Epithelial cell of prostate (primary cell): ENCODE results near the gene EXPH5.

ENCODE experiments used
- DNase-seq: peaks from one replicate; pipeline ENCODE4 v3.0.0-alpha.2; 2011; ENCODE audit warnings: low read depth, low spot score
- H3K27ac ChIP-seq: fragments of 450-650 bp; 2 replicates; pipeline ENCODE4 v1.5.1; 2017; ENCODE audit warnings: mild to moderate bottlenecking

Gene EXPH5

DNA sequence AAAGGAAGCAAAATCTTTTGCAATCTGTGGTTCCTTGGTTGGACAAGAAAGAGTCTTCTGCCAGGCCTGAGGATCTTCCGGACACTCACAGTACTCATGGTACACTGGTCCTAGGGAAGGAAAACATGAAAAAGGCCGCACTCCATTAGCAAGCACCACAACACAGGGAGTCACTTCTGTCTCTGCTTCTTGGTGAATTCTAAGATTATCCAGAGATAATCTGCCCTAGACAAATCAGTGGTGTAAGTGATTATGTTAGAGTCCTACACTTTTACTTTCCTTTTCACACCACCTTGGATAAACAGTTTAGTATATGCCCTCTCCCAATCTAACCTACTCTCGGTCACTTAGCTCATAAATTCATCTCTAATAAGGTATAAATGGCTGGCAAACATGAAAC is 107.2 kb downstream of the EXPH5 start:
- DNase-seq, result no peak
- H3K27ac ChIP-seq, result no peak overlapping the region

DNA sequence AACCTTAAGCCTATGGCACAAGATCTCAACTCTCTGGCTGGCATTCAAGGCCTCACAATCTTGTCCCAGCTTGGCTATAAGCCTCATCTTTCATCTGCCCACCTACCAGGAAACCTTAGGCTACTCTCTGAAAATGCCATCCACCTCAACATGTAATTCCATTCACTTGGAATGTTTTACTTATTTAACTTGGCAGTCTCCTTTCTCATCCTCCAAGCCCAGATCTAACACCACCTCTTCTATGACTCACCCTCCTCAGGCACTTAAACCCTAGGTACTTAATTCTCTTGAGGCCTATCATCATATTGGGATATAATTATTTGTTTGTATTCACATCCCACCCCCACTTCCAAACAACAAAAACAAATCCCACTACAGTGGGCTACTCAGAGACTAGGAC is 110.4 kb downstream of the EXPH5 start:
- H3K27ac ChIP-seq, result no peak overlapping the region
- peak; percentile 8 for DNase-seq

DNA sequence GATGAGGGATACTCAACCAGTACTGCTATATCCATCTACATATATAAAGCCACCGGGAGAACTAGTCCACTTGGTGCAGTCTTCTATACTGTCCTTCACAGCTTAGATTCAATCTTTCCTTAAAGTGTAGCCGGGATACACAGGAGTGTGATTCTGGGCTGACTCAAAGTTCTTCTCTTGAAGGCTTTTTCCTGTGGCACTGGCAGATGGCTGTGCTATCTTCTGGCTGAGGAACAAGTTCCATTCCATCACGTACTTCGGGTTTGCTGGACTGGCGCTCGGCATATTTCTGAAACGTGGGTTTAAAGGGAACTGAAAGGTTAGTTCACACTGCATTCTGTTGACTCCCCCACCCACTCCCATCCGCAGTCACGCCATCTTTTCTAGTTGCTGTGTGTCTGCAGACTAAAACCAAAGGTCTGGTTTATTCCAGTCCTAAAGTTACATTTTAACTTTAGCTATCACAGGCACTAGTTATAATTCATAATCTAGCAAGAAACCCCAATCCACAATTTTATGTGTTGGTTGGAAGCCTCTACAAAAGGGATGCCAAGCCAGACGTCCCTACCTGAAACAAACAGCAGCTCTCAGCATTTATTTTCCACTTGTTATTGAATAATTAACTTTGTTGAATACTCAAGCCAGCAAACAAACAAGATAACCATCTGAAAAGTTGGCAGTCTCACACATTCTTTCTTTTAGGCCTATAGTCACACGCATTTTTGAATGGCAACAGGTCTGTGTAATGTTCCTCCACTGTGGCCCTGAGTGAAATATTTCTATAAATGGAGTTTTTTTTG is 118.7 kb downstream of the EXPH5 start:
- no peak for DNase-seq
- no peak overlapping the region for H3K27ac ChIP-seq

DNA sequence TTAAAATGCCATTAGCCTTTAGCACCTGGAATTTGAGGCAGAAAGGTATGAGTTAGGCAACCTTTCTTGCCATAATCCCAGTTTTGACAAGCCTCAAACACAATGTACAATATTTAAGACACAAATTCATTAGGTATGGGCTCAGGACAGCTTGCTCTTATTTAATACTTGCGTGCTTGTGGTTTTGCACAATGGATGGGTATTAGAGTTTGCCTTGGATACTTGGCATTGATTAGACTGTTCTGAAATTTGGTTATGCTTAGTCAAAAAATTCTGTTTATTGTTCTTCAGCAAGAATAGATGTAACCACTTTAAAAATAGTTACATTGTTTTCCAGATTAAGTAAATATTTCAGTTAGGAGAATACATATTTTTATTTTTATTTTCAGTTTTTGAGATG is 120.9 kb downstream of the EXPH5 start:
- no peak overlapping the region for H3K27ac ChIP-seq
- no peak for DNase-seq

DNA sequence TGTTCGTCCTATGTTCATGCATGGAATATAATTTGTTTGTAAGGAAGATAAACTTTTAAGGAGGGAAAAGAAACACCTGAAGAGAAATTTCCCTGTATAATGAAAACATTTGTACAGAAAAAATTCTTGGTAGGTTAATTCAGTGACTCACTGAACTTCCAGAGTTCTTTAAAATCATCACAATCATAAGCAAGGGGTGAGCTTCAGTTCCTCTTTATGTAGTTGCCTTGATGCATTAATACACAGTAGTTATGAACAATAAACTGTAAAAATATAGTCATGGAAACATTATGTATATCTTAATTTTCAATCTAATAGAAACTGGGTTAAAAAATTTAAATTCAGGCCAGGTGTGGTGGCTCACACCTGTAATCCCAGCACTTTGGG is 125.1 kb downstream of the EXPH5 start:
- no peak overlapping the region for H3K27ac ChIP-seq
- DNase-seq, result no peak

DNA sequence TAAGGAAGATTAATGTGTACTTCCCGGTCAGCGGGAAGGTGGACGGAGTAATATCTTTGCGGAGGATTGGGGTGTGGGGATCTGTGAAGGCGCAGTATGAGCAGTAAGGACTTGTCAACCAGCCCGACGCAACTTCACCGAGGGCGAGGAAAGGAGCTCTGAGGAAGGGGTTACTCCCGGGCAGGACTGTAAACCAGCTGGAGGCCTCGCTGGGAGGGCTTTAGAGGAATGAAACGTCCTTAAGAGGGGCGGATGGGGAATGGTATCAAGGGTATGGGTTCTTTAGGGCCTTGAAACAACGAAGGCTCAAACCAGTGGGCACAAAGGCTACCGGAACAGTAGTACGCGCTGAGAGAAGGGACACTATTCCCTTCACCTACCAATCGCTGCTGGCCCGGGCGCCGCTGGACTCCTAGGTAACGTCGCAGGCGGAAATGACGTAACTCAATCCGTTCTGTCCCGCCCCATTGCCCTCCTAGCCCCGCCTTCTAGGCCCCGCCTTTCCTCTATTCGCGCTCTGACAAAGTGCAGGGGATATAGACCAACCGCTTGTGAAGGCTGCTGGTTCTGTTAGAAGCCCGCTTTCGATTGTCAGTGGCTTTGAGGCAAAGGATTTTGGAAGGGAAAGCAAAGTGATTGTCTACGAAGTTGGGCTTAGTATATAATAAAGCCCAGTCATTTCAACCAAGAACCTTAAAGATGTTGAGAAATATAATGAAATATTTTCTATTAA is 126.3 kb downstream of the EXPH5 start, which contains the start of gene C11orf65:
C11orf65 (minus strand) TSS at position 439 of the 733 bp plus-strand sequence. CDS start 5,970 bp downstream, outside the sequence.
- H3K27ac ChIP-seq, result peak within 1 kb of the TSS; percentile 96
- peak; percentile 65 for DNase-seq

DNA sequence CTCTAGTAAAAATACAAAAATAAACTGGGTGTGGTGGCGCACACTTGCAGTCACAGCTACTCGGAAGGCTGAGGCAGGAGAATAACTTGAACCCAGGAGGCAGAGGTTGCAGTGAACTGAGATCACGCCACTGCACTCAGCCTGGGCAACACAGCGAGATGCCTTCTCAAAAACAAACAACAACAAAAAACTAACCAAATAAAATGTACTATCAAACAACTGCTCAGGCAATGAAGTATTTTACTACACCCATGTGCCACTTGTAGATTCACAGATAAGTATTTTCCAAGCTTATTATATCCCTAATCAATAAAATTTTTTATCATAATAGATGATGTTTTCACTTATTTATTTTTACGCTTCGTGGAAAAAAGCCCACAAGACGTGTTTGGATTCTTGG is 127.2 kb downstream of the EXPH5 start:
- no peak for DNase-seq

More for the DNA sequence above, 127.2 kb downstream of the EXPH5 start:
- peak overlapping the region; percentile 96 for H3K27ac ChIP-seq
